ENCODE measurements around the gene DNAJC27.

GRCh38 chr2:24943427-24944053, 28.2 kb downstream of the DNAJC27 start:
- TF ChIP-seq SP1 (IDR thresholded peaks at IDR 0.05; ENCODE audit: low read depth) (no peak), EZH2 (IDR thresholded peaks at IDR 0.05) (no peak), RAD21 (IDR thresholded peaks at IDR 0.05; ENCODE audit: low read depth) (no peak), EGR1 (IDR thresholded peaks at IDR 0.05; ENCODE audit: low read depth) (no peak), JUND (IDR thresholded peaks at IDR 0.05) (no peak), POLR2A (IDR thresholded peaks at IDR 0.05; ENCODE audit: borderline replicate concordance, extremely low read depth, insufficient read depth, insufficient read length) (no peak), YY1 (IDR thresholded peaks at IDR 0.05; ENCODE audit: extremely low read depth, insufficient replicate concordance, low read depth, low read length) (no peak), ATF3 (IDR thresholded peaks at IDR 0.05) (no peak)
- TF ChIP-seq, protein P1, sequence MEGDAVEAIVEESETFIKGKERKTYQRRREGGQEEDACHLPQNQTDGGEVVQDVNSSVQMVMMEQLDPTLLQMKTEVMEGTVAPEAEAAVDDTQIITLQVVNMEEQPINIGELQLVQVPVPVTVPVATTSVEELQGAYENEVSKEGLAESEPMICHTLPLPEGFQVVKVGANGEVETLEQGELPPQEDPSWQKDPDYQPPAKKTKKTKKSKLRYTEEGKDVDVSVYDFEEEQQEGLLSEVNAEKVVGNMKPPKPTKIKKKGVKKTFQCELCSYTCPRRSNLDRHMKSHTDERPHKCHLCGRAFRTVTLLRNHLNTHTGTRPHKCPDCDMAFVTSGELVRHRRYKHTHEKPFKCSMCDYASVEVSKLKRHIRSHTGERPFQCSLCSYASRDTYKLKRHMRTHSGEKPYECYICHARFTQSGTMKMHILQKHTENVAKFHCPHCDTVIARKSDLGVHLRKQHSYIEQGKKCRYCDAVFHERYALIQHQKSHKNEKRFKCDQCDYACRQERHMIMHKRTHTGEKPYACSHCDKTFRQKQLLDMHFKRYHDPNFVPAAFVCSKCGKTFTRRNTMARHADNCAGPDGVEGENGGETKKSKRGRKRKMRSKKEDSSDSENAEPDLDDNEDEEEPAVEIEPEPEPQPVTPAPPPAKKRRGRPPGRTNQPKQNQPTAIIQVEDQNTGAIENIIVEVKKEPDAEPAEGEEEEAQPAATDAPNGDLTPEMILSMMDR (IDR thresholded peaks at IDR 0.05 in 2 of 3, conservative IDR thresholded peaks at IDR 0.05 in 1 of 3; ENCODE audit: borderline replicate concordance in 1 of 3, insufficient read depth in 1 of 3, low read depth in 2 of 3, low read length in 2 of 3), result no peak

Measured in HCT116 (cell line).